Measurements from ENCODE around the gene SRCIN1.

DNA sequence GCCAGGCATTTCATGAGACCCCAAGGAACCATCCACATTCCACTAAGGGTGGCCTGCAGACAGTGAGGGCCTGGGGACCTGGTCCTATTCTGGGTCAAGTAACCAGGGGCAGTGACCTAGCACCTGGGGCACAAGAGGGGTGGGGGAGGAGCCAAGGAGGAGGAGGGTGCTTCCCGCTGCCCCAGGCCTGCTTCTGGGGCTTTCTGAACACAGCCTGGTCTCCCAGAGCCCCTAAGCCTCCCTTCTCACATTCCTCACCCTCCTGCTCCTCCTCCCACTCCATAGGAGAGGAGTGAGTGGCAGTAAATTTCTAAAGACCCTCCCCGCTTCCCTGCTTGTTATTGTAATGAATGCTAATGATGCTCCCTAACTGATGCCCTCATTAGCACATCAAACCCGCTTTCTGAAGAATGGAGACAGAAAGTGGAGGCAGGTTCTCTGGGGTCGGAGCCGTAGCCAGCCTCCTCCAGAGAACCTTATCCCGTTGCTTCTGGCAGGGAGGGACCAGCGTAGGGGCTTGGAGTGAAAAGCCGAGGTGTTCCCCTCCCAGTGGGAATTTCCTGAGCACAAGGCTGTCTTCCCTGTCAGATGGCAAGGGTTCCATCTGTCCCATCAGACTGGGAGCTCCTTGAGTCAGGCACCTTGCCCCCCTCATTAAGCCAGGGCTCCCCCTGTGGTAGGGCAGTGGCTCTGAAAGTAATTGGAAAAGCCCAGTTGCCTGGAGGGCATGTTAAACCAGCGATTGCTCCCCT, 3.7 kb upstream of the SRCIN1 start:
- no peak for TF ChIP-seq CTCF (IDR thresholded peaks at IDR 0.05)
- no peak for TF ChIP-seq POLR2A (IDR thresholded peaks at IDR 0.05)
